SK-N-SH (cell line): ENCODE results near the gene CDKAL1. TPM values are rescaled to one million over a fixed set of nuclear protein-coding genes. Genes with fewer than 3 reads are reported as not detected.

Source experiments
- CTCF ChIA-PET: fragments of 300-600, 350-600 bp; formaldehyde crosslinking; extraction: SDS; loops from one replicate; lab custom pipeline; 2021; lab: Yijun Ruan, JAX
- POLR2A ChIA-PET: fragments of 350-600 bp; sonication (Branson Sonifier 250); formaldehyde crosslinking; extraction: SDS; loops from one replicate; lab custom pipeline; 2020; ENCODE audit warnings: antibody characterized with exemption, inconsistent platforms; lab: Yijun Ruan, JAX
- DNase-seq: peaks from one replicate; pipeline ENCODE4 v3.0.0; 2012
- H2AFZ ChIP-seq: fragments of 200-600 bp; sonication (generic); 2 replicates; pipeline ENCODE4 v1.8.1; 2016; ENCODE audit warnings: antibody characterized with exemption, mild to moderate bottlenecking, low read depth
- H3F3A ChIP-seq: fragments of 200-600 bp; sonication (generic); replicated peaks from 2 replicates; pipeline ENCODE3; 2016; ENCODE audit warnings: antibody characterized with exemption, mild to moderate bottlenecking; ENCODE audit not compliant: insufficient read depth
- H3K27ac ChIP-seq, 2 experiments: fragments of 200-500 bp in 1 of 2; fragments of 200-600 bp in 1 of 2; sonication (Bioruptor generic) in 1 of 2; sonication (generic), shearing (Covaris generic) in 1 of 2; 2 replicates each; pipeline versions ENCODE4 v1.5.1 to v1.6.1; 2014 to 2016; ENCODE audit warnings: low read depth in 2 of 2, inconsistent platforms in 1 of 2, low read length in 1 of 2, mild to moderate bottlenecking in 1 of 2, mixed read lengths in 1 of 2
- H3K27me3 ChIP-seq: fragments of 200-600 bp; sonication (generic), shearing (Covaris generic); 2 replicates; pipeline ENCODE4 v1.6.1; 2016; ENCODE audit warnings: mixed run types; ENCODE audit not compliant: insufficient read depth
- H3K36me3 ChIP-seq, 2 experiments: fragments of 200-500 bp in 1 of 2; fragments of 200-600 bp in 1 of 2; sonication (Bioruptor generic) in 1 of 2; sonication (generic) in 1 of 2; replicated peaks in 1 of 2; 2 replicates each; pipeline versions ENCODE3 to v1.5.1; 2014 to 2016; ENCODE audit warnings: low read length in 1 of 2, mild to moderate bottlenecking in 1 of 2; ENCODE audit not compliant: insufficient read depth in 2 of 2, control insufficient read depth in 1 of 2
- H3K4me1 ChIP-seq, 2 experiments: fragments of 200-500 bp in 1 of 2; fragments of 200-600 bp in 1 of 2; sonication (Bioruptor generic) in 1 of 2; sonication (generic), shearing (Covaris generic) in 1 of 2; 2 replicates each; pipeline versions ENCODE4 v1.5.1 to v1.6.1; 2014 to 2016; ENCODE audit warnings: low read depth in 1 of 2, low read length in 1 of 2, mixed run types in 1 of 2; ENCODE audit not compliant: insufficient read depth in 2 of 2, control insufficient read depth in 1 of 2
- H3K4me2 ChIP-seq: fragments of 200-600 bp; sonication (generic), shearing (Covaris generic); 2 replicates; pipeline ENCODE4 v1.6.1; 2017; ENCODE audit warnings: mixed run types
- H3K4me3 ChIP-seq, 2 experiments: fragments of 200-500 bp in 1 of 2; fragments of 200-600 bp in 1 of 2; sonication (Bioruptor generic) in 1 of 2; sonication (generic), shearing (Covaris generic) in 1 of 2; 2 replicates each; pipeline versions ENCODE4 v1.5.1 to v1.8.1; 2014 to 2016; ENCODE audit warnings: low read depth in 2 of 2, inconsistent platforms in 1 of 2, low read length in 1 of 2, mild to moderate bottlenecking in 1 of 2, mixed read lengths in 1 of 2, moderate library complexity in 1 of 2
- H3K79me2 ChIP-seq: fragments of 200-600 bp; sonication (generic); 2 replicates; pipeline ENCODE4 v1.8.1; 2017; ENCODE audit warnings: mild to moderate bottlenecking; ENCODE audit not compliant: insufficient read depth
- H3K9ac ChIP-seq: fragments of 200-600 bp; sonication (generic); 2 replicates; pipeline ENCODE4 v1.6.1; 2017; ENCODE audit warnings: mixed run types
- H3K9me2 ChIP-seq: fragments of 200-600 bp; sonication (generic); 2 replicates; pipeline ENCODE4 v1.6.1; 2017; ENCODE audit warnings: mixed run types
- H3K9me3 ChIP-seq: fragments of 200-600 bp; sonication (generic); 2 replicates; pipeline ENCODE4 v1.6.1; 2017; ENCODE audit warnings: mixed run types, mild to moderate bottlenecking, moderate library complexity
- H4K20me1 ChIP-seq: fragments of 200-600 bp; sonication (generic); 2 replicates; pipeline ENCODE4 v1.6.1; 2017; ENCODE audit warnings: mild to moderate bottlenecking, mixed run types; ENCODE audit not compliant: insufficient read depth
- CHD2 ChIP-seq: fragments of 150-350 bp; IDR thresholded peaks from 2 replicates; pipeline ENCODE4 v1.6.1; 2018; ENCODE audit warnings: low read length; ENCODE audit not compliant: partially characterized antibody
- ELF1 ChIP-seq: IDR thresholded peaks from 2 replicates; pipeline ENCODE4 v1.4.0; 2012
- FOXJ3 ChIP-seq: sonication (generic); formaldehyde crosslinking; IDR thresholded peaks from 2 replicates; pipeline ENCODE4 v1.5.1; 2020; ENCODE audit warnings: mild to moderate bottlenecking, missing genetic modification reagents
- GATA2 ChIP-seq: sonication (generic); formaldehyde crosslinking; IDR thresholded peaks from 2 replicates; pipeline ENCODE4 v1.5.0; 2020; ENCODE audit warnings: mild to moderate bottlenecking, missing genetic modification reagents
- PBX3 ChIP-seq: IDR thresholded peaks from 2 replicates; pipeline ENCODE4; 2012
- RAD21 ChIP-seq: IDR thresholded peaks from 2 replicates; pipeline ENCODE4 v1.6.1; 2012; ENCODE audit warnings: mild to moderate bottlenecking, low read length
- SIN3A ChIP-seq: IDR thresholded peaks from 2 replicates; pipeline ENCODE4 v1.6.1; 2012; ENCODE audit warnings: low read depth, mild to moderate bottlenecking, low read length, moderate library complexity, borderline replicate concordance
- TAF1 ChIP-seq: IDR thresholded peaks from 2 replicates; pipeline ENCODE4 v1.6.1; 2012; ENCODE audit warnings: low read depth, mild to moderate bottlenecking, low read length, moderate library complexity, borderline replicate concordance
- TCF12 ChIP-seq: IDR thresholded peaks from 2 replicates; pipeline ENCODE4 v1.4.0; 2012
- TEAD4 ChIP-seq: IDR thresholded peaks from 2 replicates; pipeline ENCODE4 v1.4.0; 2012; ENCODE audit warnings: mild to moderate bottlenecking, borderline replicate concordance; ENCODE audit not compliant: insufficient read depth
- YY1 ChIP-seq: IDR thresholded peaks from 2 replicates; pipeline ENCODE4 v1.4.0; 2012; ENCODE audit warnings: low read depth, mild to moderate bottlenecking
- WGBS: methylation state at CpG from one replicate; pipeline ENCODE4 v1.1.6; 2017; ENCODE audit warnings: low lambda C conversion rate; 5-methylcytosine and 5-hydroxymethylcytosine counted together
- polyA plus RNA-seq, 3 experiments: library from polyadenylated mRNA; depleted of rRNA; stranded (reverse); fragments of >200 nt; gene quantifications; 2 replicates each; pipeline ENCODE4 v1.2.3, GENCODE V29; 2012
- TF ChIP-seq, protein P1 (sequence below): IDR thresholded peaks from 2 replicates; pipeline ENCODE4 v1.4.0; 2012; ENCODE audit warnings: low read depth
- TF ChIP-seq, protein P2 (sequence below): IDR thresholded peaks from 2 replicates; pipeline ENCODE4 v1.4.0; 2012; ENCODE audit warnings: low read depth, borderline replicate concordance

CDKAL1 gene
- polyA plus RNA-seq, 1 of the 3 experiments (the other 2 are of a cell fraction), result 2.6 TPM

DNA sequence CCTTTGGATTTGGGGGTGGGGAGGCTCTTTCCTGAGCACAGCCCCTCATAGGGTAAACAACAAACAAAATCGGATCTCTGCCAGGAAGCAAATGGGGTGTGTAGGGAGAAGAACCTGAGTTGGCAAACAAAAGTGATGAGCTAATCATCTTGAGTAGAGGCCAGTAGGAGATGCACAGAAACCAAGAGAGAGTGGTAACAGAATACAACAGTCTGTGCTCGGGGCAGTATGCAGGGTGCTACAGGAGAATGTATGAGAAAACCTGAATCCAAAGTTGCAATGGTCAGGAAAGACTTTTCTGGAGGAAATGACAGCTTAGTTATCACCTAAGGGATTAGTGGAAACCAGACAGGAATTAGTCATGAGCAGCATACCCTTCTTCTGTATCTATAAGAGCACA, 177.8 kb downstream of the CDKAL1 start:
- Histone ChIP-seq H3F3A (peaks cover 3% of the 10 kb centered on the region), H3K9me2 (no peaks in the 10 kb centered on the region), H3K27ac (no peak overlapping the region), H3K9ac (no peak overlapping the region), H3K36me3 (peaks cover 0 to 5% of the 10 kb centered on the region in 2 experiments), H3K4me1 (peaks cover 1 to 12% of the 10 kb centered on the region in 2 experiments; a peak in 3 of 4 replicates), H3K4me3 (no peak overlapping the region), H4K20me1 (no peaks in the 10 kb centered on the region), H2AFZ (no peak overlapping the region), H3K9me3 (no peaks in the 10 kb centered on the region), H3K27me3 (no peaks in the 10 kb centered on the region), H3K4me2 (no peak overlapping the region), H3K79me2 (no peaks in the 10 kb centered on the region; the same call in 1 of the 2 replicates)
- ChIA-PET CTCF (no interaction called here), POLR2A (no interaction called here)
- 89% methylated on average over 1 of the region's 2 CpGs for WGBS
- TF ChIP-seq PBX3 (no peak), ELF1 (no peak), YY1 (no peak), TEAD4 (no peak), RAD21 (no peak), TAF1 (no peak), SIN3A (no peak)
- TF ChIP-seq, protein P1, sequence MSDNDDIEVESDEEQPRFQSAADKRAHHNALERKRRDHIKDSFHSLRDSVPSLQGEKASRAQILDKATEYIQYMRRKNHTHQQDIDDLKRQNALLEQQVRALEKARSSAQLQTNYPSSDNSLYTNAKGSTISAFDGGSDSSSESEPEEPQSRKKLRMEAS, result no peak
- no peak for DNase-seq

DNA sequence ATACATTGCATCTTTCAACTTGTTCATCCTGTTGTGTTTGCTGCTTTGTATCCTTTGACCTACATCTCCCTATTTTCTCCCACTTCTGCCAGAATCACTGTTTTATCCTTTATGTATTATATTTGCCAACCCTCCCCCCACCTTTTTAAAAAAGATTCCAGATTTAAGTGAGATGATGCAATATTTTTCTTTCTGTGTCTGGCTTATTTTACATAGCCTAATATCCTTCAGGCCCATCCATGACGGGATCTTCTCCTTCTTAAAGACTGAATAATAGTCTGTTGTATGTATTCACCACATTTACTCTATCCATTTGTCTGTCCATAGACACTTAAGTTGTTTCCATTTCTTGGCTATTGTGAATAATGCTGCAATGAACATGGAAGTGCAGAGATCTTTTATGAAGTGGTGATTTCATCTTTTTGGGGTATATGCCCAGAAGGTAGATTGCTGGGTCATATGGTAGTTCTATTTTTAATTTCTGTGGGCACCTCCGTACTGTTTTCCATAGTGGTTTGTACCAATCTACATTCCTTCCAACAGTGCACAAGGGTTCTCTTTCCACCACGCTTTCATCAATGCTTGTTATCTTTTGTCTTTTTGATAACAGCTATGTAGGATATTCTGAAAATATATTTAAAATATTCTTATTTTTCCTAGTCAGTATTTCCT, 181.0 kb downstream of the CDKAL1 start:
- H3K27ac ChIP-seq, result no peak overlapping the region
- H3K9me3 ChIP-seq, result no peaks in the 10 kb centered on the region
- TF ChIP-seq GATA2 (CRISPR knock-in tag), result no peak
- TF ChIP-seq, protein P2, sequence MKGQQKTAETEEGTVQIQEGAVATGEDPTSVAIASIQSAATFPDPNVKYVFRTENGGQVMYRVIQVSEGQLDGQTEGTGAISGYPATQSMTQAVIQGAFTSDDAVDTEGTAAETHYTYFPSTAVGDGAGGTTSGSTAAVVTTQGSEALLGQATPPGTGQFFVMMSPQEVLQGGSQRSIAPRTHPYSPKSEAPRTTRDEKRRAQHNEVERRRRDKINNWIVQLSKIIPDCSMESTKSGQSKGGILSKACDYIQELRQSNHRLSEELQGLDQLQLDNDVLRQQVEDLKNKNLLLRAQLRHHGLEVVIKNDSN, result no peak
- TF ChIP-seq YY1, result no peak
- TF ChIP-seq FOXJ3 (CRISPR knock-in tag), result no peak
- no peak for TF ChIP-seq CHD2
- TF ChIP-seq TCF12, result no peak
- H3K4me1 ChIP-seq, result peaks cover 0 to 12% of the 10 kb centered on the region in 2 experiments; a peak in 2 of 4 replicates
- DNase-seq, result no peak
- H3K4me2 ChIP-seq, result no peak overlapping the region
- no peak overlapping the region for H3K4me3 ChIP-seq
- H3F3A ChIP-seq, result peaks cover 3% of the 10 kb centered on the region
- peaks cover 0 to 5% of the 10 kb centered on the region in 2 experiments for H3K36me3 ChIP-seq
- CTCF ChIA-PET, result interaction anchor here (0.7 kb wide), 1 partner anchor 15 kb away, joined by 3 read pairs; no protein-coding TSS in a partner anchor
- no peaks in the 10 kb centered on the region for H3K9me2 ChIP-seq
- H3K79me2 ChIP-seq, result no peaks in the 10 kb centered on the region; the same call in 1 of the 2 replicates
- H4K20me1 ChIP-seq, result no peaks in the 10 kb centered on the region
- no peak overlapping the region for H2AFZ ChIP-seq
- WGBS, result 61% methylated on average over 3 of the region's 3 CpGs
- POLR2A ChIA-PET, result no interaction called here
- H3K27me3 ChIP-seq, result no peaks in the 10 kb centered on the region
- H3K9ac ChIP-seq, result no peak overlapping the region
